DMS 273 (cell line): Measurements from ENCODE around the gene LYZL6.
A peak's percentile ranks its signal among the peaks of the same experiment; 100 is the strongest.
"Not testable (repeated sequence)": the region's sequence is repeated elsewhere in the genome, so short reads cannot be mapped to it uniquely, and the experiment has no call there.

ENCODE experiments used
- DNase-seq: peaks from one replicate; lab custom pipeline; 2025; ENCODE audit not compliant: unreplicated experiment; lab: John Stamatoyannopoulos, UW

The LYZL6 gene

DNA sequence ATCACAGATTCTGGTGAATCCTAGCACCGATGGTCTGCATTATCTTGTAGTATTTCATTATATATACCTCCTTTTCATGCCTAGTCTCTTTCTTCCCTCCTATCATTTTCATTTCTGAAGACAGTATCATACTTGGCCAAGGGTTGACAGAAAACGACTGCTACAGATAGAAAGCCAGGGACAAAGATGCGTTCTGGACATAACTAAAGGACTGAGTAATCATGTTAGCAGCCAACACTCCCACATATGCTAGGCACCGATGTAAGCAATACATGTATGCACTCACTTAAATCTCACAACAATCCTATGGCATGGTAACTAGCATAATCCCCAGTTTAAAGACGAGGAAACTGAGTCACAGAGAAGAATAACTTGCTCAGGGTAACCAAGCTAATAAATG is 35.8 kb downstream of the LYZL6 start:
- DNase-seq, result no peak

DNA sequence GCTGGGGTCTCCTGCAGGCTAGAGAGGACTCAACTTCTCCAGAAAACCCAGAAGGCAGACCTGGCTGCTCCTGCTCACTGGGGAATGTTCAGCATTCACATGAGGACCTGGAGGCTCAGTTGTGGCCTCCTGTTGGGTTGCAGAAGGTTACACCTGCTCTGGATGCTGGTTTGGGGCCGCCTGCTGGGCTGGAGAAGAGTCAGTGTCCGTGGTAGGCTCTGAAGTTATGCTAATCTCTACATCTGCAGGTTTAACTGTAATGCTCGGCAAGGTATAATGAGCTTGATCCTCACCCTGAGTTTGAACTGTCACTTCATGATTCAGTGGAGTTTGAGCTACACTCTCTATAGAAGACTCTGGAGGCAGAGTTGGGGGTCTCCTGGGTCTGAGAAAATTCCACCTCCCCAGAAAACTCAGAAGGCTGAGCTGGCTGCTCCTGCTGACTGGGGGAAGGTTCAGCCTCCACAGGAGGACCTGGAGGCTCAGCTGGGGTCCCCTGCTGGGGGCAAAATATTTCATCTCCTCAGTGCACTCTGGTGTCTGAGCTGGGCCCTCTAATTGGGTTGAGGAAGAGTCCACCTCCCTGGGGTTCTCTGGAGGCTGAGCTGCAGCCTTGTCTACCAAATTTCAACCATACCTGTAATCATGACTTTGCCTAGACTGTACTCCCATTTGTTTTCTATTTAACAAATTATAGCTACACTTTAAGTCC is 36.4 kb downstream of the LYZL6 start:
- DNase-seq, result no peak

DNA sequence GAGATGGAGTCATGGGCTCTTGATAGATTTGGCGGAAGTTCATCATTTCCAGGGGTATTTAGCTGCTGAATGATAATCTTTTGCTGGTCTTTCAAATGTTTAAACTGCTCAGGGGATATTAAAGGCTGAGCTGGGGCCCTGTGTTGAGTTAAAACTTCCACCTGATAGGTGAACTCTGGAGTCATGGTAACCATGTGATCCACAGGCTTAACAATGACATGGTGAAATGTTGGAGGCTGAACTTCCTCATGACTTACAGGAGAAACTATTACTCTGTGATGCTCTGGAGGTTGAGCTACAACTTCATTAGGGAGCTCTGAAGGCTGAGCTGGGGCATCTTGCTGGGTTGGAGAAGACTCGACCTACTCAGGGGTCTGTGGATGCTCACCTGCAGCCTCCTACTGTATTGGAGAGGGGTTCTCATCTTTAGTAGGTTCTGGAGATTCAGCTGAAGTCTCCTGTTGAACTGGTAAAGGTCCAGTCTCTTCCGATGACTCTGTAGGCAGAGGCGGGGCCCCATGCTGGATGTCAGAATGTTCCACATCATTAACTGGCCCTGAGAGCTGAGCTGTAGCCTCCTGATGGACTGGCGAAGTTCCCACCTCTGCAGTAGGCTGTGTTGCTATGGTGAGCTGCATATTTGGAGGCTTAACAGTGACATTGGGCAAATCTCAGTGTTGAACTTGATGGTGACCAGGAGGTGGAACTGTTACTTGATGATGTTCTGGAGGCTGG is 37.2 kb downstream of the LYZL6 start:
- no peak for DNase-seq

DNA sequence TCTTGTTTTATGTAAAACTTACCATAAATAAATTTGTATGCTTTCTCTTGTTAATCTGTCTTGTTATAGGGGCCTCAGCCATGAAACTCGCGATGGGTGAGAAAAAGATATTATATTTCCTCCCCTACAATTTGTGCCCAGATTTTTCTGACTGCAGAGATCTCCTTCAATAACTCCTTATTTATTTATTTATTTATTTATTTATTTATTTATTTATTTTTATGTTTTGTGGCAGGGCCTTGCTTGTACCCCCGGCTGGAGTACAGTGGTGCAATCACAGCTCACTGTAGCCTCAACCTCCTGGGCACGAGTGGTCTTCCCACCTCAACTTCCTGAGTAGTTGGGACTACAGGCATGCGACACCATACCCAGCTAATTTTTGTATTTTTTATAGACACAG is 40.1 kb downstream of the LYZL6 start:
- DNase-seq, result no peak

DNA sequence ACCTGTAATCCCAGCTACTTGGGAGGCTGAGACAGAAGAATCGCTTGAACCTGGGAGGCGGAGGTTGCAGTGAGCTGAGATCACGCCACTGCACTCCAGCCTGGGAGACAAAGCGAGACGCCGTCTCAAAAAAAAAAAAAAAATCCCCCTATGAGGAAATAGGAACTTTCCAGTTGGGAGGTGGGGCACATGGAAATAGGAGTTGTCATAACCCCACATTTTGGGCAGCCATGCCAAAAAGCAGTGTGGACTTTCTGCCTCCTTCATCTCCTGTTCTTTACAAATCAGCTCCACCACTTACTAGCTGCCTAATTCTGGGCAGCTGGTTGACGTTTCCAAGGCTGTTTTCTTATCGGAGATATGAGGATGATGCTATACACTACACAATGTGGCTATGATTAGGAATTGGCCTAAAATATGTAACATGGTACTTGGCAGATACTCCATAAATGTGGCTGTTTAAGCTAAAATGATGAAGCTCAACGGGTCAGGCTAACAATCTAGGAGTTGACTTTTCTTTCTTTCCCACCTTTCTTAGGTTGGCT is 41.8 kb downstream of the LYZL6 start:
- no peak for DNase-seq

DNA sequence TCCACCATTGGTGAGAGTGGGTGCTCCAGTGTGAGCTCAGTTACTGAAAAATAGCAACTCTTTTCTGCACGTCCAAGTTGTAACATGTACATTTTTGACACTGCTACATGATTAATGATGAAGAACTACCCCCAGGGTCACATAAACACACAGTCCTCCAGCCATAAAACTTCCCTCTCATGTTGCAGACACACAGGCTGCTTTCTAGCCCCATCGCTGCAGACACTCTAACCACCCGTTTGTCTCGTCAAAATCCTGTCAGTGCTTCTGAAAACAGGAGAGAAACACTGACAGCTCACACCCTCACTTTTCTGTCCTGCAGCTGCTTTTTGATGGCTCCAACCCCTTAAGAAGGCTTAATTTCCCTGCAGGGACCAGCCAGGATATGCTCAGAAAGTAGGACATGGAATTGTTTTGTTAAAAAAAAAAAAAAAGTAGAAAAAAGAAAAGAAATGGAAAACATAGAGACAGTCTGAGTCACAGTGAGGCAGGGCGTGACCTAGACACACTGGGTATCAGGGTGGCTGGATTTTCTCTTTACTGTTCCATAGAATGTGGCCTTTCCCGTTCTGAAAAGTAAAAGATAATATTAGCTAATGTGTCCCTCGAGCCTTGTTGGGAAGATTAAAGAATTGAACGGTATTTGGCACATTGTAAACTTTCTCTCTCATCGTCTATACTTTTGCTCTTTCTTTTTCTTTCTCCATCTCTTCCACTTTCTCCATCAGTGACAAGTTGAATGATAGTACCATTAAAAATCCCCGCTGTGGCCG is 42.6 kb downstream of the LYZL6 start:
- no peak for DNase-seq

DNA sequence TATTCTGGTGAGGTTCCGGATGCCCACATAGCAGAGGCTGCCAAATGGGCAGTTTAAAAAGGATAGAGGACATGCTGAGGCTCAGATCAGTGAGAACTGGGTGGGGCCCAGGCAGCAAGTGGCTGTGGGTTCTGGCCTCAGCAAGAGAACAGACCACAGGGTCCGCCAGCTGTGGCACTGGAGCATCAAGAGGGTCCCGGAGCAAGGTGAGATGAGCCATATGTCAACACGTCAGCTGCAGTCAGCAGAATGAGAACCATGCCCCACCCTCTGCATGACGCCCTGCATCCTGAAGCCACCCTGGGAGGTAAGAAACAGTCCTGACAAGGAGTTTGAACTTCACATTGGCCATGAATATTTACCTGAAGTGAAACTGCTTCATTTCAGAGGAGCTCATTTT is 43.2 kb downstream of the LYZL6 start:
- no peak for DNase-seq

DNA sequence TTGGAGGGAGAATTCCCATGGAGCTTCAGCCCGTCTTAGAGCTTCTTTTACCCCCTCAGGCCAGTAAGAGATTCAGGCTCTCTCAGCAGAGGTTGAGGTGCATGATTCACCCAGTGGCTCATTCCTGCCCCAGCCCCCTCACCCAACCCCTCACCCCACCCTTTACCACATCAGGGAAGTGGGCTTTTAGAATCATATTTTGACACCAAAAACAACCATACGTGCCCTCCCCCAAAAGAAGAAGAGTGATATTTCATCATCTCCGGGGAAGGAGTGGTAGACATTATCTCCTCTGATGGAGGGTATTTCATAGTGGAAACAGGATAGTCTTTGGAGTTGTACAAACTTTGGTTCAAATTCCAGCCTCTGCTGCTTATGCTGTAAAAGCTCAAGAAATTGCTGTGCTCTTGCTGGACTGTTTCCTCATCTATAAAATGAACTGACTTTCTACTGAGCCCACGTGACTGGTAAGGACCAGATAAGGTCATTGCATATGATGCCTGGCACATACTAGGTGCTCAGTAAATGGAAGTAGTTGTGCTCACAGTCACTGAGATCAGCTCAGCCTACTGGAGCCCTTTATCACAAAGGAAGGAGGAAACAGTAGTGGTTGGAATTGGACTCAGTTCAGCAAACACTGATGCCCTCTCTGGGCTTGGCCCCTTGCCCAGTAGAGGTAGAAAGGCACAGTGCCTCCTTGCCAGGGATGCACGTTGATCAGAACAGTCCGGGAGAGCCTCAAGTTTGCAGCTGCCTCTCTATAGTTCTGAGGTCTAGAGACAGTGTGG is 45.0 kb downstream of the LYZL6 start:
- peak; percentile 61 for DNase-seq

DNA sequence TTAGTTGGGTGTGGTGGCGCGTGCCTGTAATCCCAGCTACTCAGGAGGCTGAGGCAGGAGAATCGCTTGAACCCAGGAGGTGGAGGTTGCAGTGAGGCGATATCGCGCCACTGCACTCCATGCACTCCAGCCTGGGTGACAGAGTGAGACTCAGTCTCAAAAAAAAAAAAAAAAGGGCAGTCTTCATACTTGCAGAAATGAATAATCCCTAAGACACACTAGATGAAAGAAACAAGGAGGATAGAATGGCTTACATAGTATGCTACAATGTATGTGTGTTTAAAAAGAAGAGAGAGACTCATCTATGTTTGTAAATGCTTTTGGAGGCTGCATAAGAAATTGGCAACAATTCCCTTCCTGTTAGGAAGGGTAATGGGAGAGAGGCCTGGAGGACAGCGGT is 45.7 kb downstream of the LYZL6 start:
- DNase-seq, result not testable (repeated sequence)

DNA sequence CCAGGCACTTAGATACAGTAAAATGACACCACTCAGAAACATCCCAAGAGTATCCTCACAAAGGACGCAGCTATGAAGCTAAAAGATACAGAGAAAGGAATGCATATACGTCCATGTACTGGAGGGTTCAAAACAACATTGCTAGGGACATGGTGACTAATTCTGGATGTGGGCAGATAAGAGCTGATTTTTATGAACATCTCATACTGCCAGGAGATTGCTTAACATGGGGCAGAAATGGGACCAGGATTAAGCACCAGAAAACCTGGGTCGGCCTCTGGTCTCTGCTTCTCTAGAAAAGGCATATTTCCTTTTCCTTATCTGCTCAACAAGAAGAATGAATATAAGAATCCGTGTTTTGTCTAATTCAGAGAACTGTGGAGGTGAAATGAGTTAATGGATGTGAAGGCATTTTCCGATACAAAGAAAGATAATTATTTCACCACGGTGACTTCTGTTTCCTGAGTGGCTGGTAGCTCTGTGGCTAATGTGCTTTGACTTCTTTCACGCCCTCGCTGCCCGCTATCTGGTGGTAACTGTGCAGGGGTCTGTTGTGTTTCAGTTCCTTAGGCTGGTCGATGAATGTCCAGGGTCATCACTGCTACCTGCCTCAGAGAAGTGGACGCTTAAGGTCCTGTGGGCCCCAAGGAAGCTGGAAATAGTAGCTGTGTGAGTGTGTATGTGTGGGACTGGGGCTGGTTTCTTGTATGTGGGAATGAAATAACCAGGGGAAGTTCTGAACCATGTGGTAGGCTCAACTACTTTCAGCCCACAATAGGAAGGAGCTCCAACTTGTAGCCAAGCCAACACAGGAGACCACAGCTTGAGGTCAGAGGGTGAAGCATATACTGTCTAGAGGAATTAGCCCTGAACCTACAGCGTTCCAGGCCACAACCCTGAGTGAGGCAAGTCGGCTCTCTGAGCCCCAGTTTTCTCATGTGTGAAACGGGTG is 47.6 kb downstream of the LYZL6 start:
- DNase-seq, result no peak

DNA sequence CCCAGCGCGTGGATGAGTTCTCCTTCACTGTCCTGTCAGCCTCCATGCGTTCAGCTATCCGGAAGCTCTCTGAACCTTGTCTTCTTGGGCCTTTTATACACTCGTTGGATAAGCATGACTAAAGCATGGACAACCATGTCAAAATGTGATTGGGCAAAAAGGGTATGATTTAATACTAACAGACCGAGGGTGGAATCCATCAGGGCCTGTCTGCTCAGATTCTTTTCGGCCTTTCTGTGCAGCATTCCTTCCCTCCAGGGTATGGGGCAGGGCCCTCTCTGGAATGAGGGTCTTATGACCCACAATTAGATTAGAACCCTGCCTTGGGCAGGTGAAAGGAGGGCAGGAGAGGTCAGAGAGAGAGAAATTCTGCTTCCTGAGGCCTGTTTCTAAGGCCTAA is 49.3 kb downstream of the LYZL6 start:
- DNase-seq, result no peak

DNA sequence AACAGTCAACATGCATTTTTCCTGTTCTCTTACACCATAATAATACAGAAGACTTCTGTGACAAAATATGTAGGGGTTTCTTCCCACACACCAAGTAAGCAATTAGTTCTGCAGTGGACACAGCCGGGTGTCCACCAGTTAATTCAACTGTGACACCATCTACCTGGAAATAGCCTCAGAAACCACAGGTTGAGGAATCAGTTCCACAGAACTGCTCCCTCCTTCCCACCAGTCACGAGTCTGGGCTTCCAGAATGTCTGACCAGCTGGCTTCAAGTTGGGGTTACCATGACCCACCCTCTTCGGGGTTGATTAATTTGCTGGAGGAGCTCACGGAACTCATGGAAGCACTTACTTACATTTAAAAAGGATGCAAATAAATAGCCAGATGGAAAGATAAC is 49.8 kb downstream of the LYZL6 start:
- DNase-seq, result no peak

DNA sequence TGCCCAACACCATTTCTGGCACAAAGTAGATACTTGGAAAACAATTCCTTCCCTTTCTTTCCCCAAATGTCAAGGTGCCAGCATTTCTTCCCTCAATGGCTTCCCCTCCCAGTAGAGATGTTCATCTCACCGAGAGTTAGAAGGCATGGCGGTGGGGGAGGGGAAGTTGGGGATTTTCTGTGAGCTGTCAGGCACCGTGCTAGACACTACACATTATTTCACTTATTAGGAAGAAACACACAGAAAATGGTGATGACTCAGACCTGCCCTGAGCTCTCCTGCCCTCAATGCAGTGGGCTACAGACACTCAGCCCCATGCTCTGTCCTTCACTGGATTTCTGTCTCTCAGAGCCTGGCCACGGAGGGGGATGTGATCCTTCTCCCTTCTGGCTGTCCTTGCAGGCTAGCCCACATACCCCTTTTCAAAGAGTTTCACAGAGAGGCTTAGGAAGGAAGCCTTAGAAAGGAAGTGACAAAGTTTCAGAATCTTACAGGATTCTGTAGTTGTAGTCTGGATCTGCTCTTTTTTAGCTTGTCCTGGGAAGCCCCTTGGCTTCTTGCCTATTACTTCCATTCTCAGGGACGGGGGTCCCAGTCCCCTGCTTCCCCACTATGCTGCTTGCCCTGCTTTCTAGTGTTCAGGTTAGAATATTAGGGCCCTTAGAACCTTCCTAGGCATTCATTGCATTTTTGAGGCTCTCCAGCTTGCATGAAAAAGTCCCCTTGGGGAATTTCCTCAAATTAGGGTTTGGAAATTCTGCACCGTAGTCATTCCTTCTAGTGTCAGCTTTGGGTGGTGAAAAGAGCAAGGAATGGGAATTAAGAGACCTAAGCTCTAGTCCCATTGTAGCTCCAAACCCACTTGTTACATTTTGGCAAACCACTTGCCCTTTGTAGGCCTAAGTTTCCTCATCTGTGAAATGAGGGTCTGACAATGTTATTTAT is 51.1 kb downstream of the LYZL6 start:
- no peak for DNase-seq

DNA sequence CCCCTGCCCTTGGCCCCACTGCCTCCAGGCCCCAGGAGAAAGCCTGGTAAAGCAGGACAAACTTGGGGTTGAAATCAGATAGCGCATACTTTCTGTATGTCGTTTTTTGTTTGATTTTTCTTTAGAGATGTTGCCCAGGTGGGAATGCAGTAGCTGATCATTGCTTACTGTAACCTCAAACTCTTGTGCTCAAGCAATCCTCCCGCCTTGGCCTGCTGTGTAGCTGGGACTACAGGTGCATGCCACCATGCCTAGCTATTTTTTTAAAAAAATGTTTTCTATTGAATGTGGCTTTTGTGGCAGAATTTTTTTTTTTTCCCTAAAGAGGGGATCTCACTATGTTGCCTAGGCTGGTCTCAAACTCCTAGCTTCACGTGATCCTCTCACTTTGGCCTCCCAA is 52.2 kb downstream of the LYZL6 start:
- DNase-seq, result no peak

DNA sequence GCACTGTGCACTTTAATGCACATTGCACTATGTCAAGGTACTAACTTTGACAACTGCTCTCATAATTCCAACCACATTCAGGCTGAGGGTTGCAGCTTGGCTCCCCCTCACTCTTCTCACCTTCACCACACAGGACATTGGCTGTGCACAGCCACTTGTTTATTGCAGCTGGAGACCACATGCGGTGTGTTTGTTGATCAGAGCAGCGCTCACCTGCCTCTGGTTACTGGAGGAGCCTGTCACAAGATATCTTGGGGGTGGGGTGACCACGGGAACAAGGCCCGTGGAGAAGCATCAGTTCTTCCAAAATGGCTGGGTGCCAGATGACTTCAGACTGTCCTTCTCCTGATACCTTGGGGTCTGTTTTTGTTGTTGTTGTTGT is 52.7 kb downstream of the LYZL6 start:
- DNase-seq, result peak; percentile 9

DNA sequence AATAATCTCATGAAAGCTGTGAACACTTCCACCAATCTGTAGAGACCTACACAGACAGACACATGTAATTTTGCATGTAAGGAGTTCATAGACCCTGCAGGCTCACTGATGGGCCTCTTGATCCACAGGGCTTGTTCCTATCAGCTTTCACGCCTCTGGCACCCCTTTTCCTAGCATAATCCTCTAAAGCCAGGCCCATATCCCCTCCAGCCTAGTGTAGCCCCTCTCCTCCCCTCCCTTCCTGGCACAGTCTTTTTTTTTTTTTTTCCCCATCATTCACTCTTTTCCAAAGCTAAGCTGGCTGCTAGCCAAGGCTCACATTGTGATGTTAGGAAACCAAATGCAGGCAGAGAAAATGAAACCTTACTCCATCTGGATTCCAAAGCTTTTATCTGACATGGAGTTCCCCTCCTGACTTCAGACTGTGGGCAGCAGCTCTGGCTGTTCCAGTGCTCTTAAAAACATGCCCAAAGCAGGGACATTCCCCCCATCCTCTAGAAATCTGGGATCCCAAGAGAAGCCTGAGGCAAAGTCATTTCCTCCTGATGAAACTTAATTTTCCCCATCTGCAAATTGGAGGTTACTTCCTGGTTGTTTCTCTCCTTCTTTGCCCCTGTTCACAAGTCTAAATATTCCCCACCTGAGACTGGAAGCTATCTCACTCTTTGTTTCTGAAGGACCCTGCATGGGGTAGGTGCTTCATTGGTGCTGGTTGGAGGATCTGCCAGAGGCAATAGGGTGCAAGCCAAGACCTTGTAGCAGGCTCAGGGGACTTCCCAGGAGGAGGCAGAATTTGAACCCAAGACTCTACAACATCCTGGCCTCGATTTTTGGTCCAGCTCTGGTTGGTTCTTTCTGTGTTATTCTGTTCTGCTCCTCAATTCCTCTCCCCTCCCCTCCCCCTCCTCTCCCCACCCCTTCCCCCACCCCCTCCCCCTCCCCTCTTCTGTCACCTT is 53.4 kb downstream of the LYZL6 start:
- DNase-seq, result peak; percentile 76

DNA sequence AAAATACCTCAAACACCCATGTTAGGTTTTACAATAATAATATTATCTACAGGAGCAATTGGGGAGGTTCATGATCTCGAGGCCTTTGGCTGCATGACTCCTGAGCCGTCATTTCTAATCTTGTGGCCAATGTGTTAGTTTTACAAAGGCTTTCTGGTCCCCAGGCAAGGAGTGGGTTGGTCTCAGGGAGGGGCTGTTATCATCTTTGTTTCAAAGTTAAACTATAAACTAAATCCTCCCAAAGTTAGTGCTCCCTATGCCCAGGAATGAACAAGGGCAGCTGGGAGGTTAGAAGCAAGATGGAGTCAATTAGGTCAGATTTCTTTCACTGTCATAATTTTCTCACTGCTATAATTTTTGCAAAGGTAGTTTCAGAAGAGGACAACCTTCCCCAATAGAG is 54.3 kb downstream of the LYZL6 start:
- no peak for DNase-seq
